Neuronal stem cell (in vitro differentiated cells): ENCODE data around the gene CDH24.

Experiments used
- DNase-seq: peaks from one replicate; pipeline ENCODE4 v3.0.0-alpha.2; 2013; ENCODE audit warnings: low spot score
- H2AFZ ChIP-seq: one replicate; pipeline ENCODE4 v1.6.1; 2013; ENCODE audit warnings: mild to moderate bottlenecking, low read length, inconsistent platforms
- H2AK5ac ChIP-seq: 2 replicates; pipeline ENCODE4 v1.6.1; 2013; ENCODE audit warnings: low read depth, mild to moderate bottlenecking, inconsistent platforms, low read length, moderate library complexity, mixed read lengths
- H2BK120ac ChIP-seq: 2 replicates; pipeline ENCODE4 v1.6.1; 2013; ENCODE audit warnings: low read depth, mild to moderate bottlenecking, inconsistent platforms, low read length, moderate library complexity, mixed read lengths
- H2BK12ac ChIP-seq: one replicate; pipeline ENCODE4 v1.6.1; 2013; ENCODE audit warnings: low read length, inconsistent platforms
- H2BK15ac ChIP-seq: 2 replicates; pipeline ENCODE4 v1.6.1; 2013; ENCODE audit warnings: mild to moderate bottlenecking, low read length, inconsistent platforms, mixed read lengths
- H2BK5ac ChIP-seq: one replicate; pipeline ENCODE4 v1.6.1; 2013; ENCODE audit warnings: inconsistent platforms, mild to moderate bottlenecking, low read length, moderate library complexity
- H3K14ac ChIP-seq: one replicate; pipeline ENCODE4 v1.6.1; 2013; ENCODE audit warnings: low read length, inconsistent platforms
- H3K18ac ChIP-seq: 2 replicates; pipeline ENCODE4 v1.6.1; 2013; ENCODE audit warnings: low read length, inconsistent platforms
- H3K23ac ChIP-seq: 2 replicates; pipeline ENCODE4 v1.6.1; 2013; ENCODE audit warnings: low read depth, mild to moderate bottlenecking, mixed read lengths, low read length, inconsistent platforms; ENCODE audit not compliant: poor library complexity
- H3K27ac ChIP-seq: replicated peaks from 3 replicates; pipeline ENCODE4 v1.5.1; 2013; ENCODE audit warnings: low read length, inconsistent platforms
- H3K27me3 ChIP-seq, 3 experiments: 2 replicates each; pipeline ENCODE4 v1.6.1; 2013; ENCODE audit warnings: low read length in 3 of 3, mild to moderate bottlenecking in 2 of 3, inconsistent platforms in 1 of 3, low read depth in 1 of 3, mixed read lengths in 1 of 3, moderate library complexity in 1 of 3; ENCODE audit not compliant: control insufficient read depth in 3 of 3, insufficient read depth in 3 of 3
- H3K36me3 ChIP-seq, 2 donors: replicated peaks in 1 of 2; 2 replicates each; pipeline ENCODE4 v1.6.1; 2013; ENCODE audit warnings: low read length in 2 of 2; ENCODE audit not compliant: control insufficient read depth in 2 of 2, insufficient read depth in 2 of 2
- H3K4ac ChIP-seq: 2 replicates; pipeline ENCODE4 v1.6.1; 2013; ENCODE audit warnings: inconsistent platforms, mild to moderate bottlenecking, low read length, moderate library complexity
- H3K4me1 ChIP-seq, 2 donors: 1 replicate in 1 of 2; 2 replicates in 1 of 2; pipeline ENCODE4 v1.6.1; 2013; ENCODE audit warnings: low read length in 2 of 2, low read depth in 1 of 2; ENCODE audit not compliant: control insufficient read depth in 2 of 2, insufficient read depth in 1 of 2
- H3K4me2 ChIP-seq: one replicate; pipeline ENCODE4 v1.6.1; 2013; ENCODE audit warnings: mild to moderate bottlenecking, low read length, inconsistent platforms; ENCODE audit not compliant: insufficient read depth, poor library complexity, severe bottlenecking
- H3K4me3 ChIP-seq, 2 donors: 2 replicates each; pipeline ENCODE4 v1.5.1; 2013; ENCODE audit warnings: low read length in 2 of 2, mild to moderate bottlenecking in 2 of 2, inconsistent platforms in 1 of 2, moderate library complexity in 1 of 2
- H3K79me1 ChIP-seq: one replicate; pipeline ENCODE4 v1.6.1; 2013; ENCODE audit warnings: low read depth, mild to moderate bottlenecking, inconsistent platforms, low read length, moderate library complexity
- H3K9ac ChIP-seq: one replicate; pipeline ENCODE4 v1.6.1; 2013; ENCODE audit warnings: mild to moderate bottlenecking, low read depth, low read length, inconsistent platforms; ENCODE audit not compliant: poor library complexity
- H3K9me3 ChIP-seq, 2 donors: replicated peaks in 1 of 2; 2 replicates each; pipeline versions ENCODE3 to v1.6.1; 2013; ENCODE audit warnings: low read length in 2 of 2, mild to moderate bottlenecking in 2 of 2, inconsistent platforms in 1 of 2, low read depth in 1 of 2, mixed read lengths in 1 of 2, moderate library complexity in 1 of 2; ENCODE audit not compliant: control insufficient read depth in 2 of 2, insufficient read depth in 1 of 2
- H4K8ac ChIP-seq: one replicate; pipeline ENCODE4 v1.6.1; 2013; ENCODE audit warnings: low read depth, mild to moderate bottlenecking, inconsistent platforms, low read length, moderate library complexity
- H4K91ac ChIP-seq: one replicate; pipeline ENCODE4 v1.6.1; 2013; ENCODE audit warnings: low read length, low read depth, mild to moderate bottlenecking, inconsistent platforms; ENCODE audit not compliant: poor library complexity
- WGBS, 2 donors: extraction: QIAGEN DNeasy Blood & Tissue Kit; methylation state at CpG; one replicate each; pipeline ENCODE4 v1.1.7; 2013; ENCODE audit warnings: missing lambda C conversion rate in 2 of 2, mixed read lengths in 1 of 2; ENCODE audit not compliant: insufficient read length in 2 of 2, insufficient replicate concordance in 1 of 2; ENCODE audit errors: extremely low coverage in 2 of 2; 5-methylcytosine and 5-hydroxymethylcytosine counted together

CDH24 gene

GRCh38 chr14:23095196-23096108 lies 38.1 kb upstream of the CDH24 start, which contains the start of gene C14orf119:
Gene C14orf119 (plus strand): TSS chr14:23095505. CDS start chr14:23097659, 2,154 bp downstream.
- no peak within 1 kb of the TSS for H4K91ac ChIP-seq
- peak within 1 kb of the TSS; percentile 79 to 88 for H3K4me3 ChIP-seq
- peaks cover 14 to 64% of the 10 kb centered on the region in 2 donors for H3K36me3 ChIP-seq
- peak within 1 kb of the TSS; percentile 99 for H3K14ac ChIP-seq
- peak within 1 kb of the TSS; percentile 95 for H2AFZ ChIP-seq
- H3K4ac ChIP-seq = no peak within 1 kb of the TSS
- DNase-seq = peak; percentile 100
- WGBS, 2 donors = no CpG with 5 or more reads among the region's 46 CpGs
- H2AK5ac ChIP-seq = no peak within 1 kb of the TSS
- H3K9me3 ChIP-seq = no peaks in the 10 kb centered on the region
- peak within 1 kb of the TSS; percentile 67 for H3K4me2 ChIP-seq
- H3K27me3 ChIP-seq = no peaks in the 10 kb centered on the region
- H3K23ac ChIP-seq = peak within 1 kb of the TSS; percentile 32
- peak within 1 kb of the TSS; percentile 100 for H3K18ac ChIP-seq
- peak within 1 kb of the TSS; percentile 100 for H3K9ac ChIP-seq
- H3K79me1 ChIP-seq = peaks cover 4% of the 10 kb centered on the region
- no peak within 1 kb of the TSS for H2BK120ac ChIP-seq
- peaks cover 2 to 3% of the 10 kb centered on the region in 2 donors for H3K4me1 ChIP-seq
- H4K8ac ChIP-seq = peak within 1 kb of the TSS; percentile 97
- peak within 1 kb of the TSS; percentile 99 for H2BK5ac ChIP-seq
- H2BK15ac ChIP-seq = no peak within 1 kb of the TSS
- H2BK12ac ChIP-seq = no peak within 1 kb of the TSS
- peak within 1 kb of the TSS; percentile 93 for H3K27ac ChIP-seq

DNA sequence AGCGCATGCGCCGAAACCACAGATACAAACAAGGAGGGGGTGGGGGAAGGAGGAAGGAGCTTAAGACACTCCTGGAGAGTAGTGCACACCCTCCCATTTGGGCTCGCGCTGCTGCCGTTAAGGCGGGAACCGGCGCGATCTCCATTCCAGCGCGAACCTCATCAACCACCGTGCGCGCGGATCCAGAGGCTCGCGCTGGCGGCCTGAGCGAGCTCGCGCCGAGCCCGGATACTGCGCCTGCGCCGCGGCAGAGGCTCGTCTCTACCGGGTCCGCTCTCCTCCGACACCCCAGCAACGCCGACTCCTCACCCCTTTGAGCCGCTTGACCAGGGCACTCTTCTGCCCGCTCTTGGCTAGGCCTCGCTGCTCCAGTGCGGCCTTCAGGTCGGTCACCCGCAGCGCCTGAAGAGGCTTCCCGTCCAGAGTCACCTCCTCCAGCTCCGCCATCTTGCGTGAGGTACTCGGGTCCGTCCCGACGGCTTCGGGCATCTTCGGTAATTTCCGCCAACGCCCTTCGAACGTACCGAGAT lies 37.4 kb upstream of the CDH24 start, which contains the start of gene ACIN1:
ACIN1 (minus strand) TSS at position 471 of the 530 bp plus-strand sequence; CDS start at position 447, 24 bp downstream.
- Histone ChIP-seq H2AK5ac (no peak within 1 kb of the TSS), H3K18ac (peak within 1 kb of the TSS; percentile 100), H3K4me2 (peak within 1 kb of the TSS; percentile 67), H2BK120ac (no peak within 1 kb of the TSS), H2BK12ac (no peak within 1 kb of the TSS), H2AFZ (peak within 1 kb of the TSS; percentile 95), H3K14ac (peak within 1 kb of the TSS; percentile 99), H3K23ac (peak within 1 kb of the TSS; percentile 32), H4K8ac (peak within 1 kb of the TSS; percentile 97), H3K4me3 (peak within 1 kb of the TSS; percentile 79 to 88), H4K91ac (no peak within 1 kb of the TSS), H3K27ac (peak within 1 kb of the TSS; percentile 93), H3K79me1 (peaks cover 4% of the 10 kb centered on the region), H3K4me1 (peaks cover 2 to 3% of the 10 kb centered on the region in 2 donors), H3K27me3 (no peaks in the 10 kb centered on the region), H3K9ac (peak within 1 kb of the TSS; percentile 100), H3K4ac (no peak within 1 kb of the TSS), H2BK15ac (no peak within 1 kb of the TSS), H2BK5ac (peak within 1 kb of the TSS; percentile 99), H3K36me3 (peaks cover 20 to 71% of the 10 kb centered on the region in 2 donors), H3K9me3 (no peaks in the 10 kb centered on the region)
- no CpG with 5 or more reads among the region's 55 CpGs for WGBS, 2 donors
- peak; percentile 89 for DNase-seq

- peaks cover 4% of the 10 kb centered on the region for H3K79me1 ChIP-seq
- peaks cover 19 to 71% of the 10 kb centered on the region in 2 donors for H3K36me3 ChIP-seq
- H2BK15ac ChIP-seq = no peak overlapping the region
- no peak for DNase-seq
- H3K4me2 ChIP-seq = peak overlapping the region; percentile 63
- H3K14ac ChIP-seq = no peak overlapping the region
- H4K8ac ChIP-seq = no peak overlapping the region
- no peak overlapping the region for H2BK12ac ChIP-seq
- peak overlapping the region; percentile 14 for H3K9ac ChIP-seq
- H3K4me3 ChIP-seq = peak overlapping the region; percentile 79 to 88
- no peak overlapping the region for H2BK120ac ChIP-seq
- no peaks in the 10 kb centered on the region for H3K9me3 ChIP-seq
- H3K23ac ChIP-seq = peak overlapping the region; percentile 32
- no peaks in the 10 kb centered on the region for H3K27me3 ChIP-seq
- no peak overlapping the region for H4K91ac ChIP-seq
- peak overlapping the region; percentile 93 for H3K27ac ChIP-seq
- 100% methylated on average over 3 of the region's 14 CpGs; no CpG with 5 or more reads in 1 of the 2 donors for WGBS, 2 donors
- H3K4ac ChIP-seq = no peak overlapping the region
- H3K4me1 ChIP-seq = peaks cover 2 to 3% of the 10 kb centered on the region in 2 donors
- H2BK5ac ChIP-seq = peak overlapping the region; percentile 99
- H3K18ac ChIP-seq = no peak overlapping the region
- no peak overlapping the region for H2AK5ac ChIP-seq
- peak overlapping the region; percentile 95 for H2AFZ ChIP-seq
These were observed 36.8 kb upstream of the CDH24 start for GRCh38 chr14:23093991-23094665.
